Calu3 (cell line): ENCODE results near the gene AURKAIP1. TPM values are rescaled to one million over a fixed set of nuclear protein-coding genes. Genes with fewer than 3 reads are reported as not detected.

Experiments used
- BruUV-seq: library from RNA; stranded (reverse); fragments of 400-500 nt; replicated peaks from 2 replicates; lab custom pipeline; 2021; lab: Mats Ljungman, UMichigan
- CTCF ChIA-PET: fragments of 300-600 bp; sonication (Branson Sonifier 250); formaldehyde crosslinking; loops from one replicate; lab custom pipeline; 2022; ENCODE audit warnings: antibody characterized with exemption; lab: Charles Lee
- DNase-seq: peaks from one replicate; pipeline ENCODE4 v3.0.0; 2022
- H3K27ac Mint-ChIP-seq: one replicate; pipeline ENCODE4 v1.8.0; 2022; ENCODE audit warnings: mixed read lengths; ENCODE audit not compliant: unreplicated experiment
- H3K27me3 Mint-ChIP-seq: one replicate; pipeline ENCODE4 v1.8.0; 2022; ENCODE audit warnings: mixed read lengths; ENCODE audit not compliant: unreplicated experiment
- H3K36me3 Mint-ChIP-seq: one replicate; pipeline ENCODE4 v1.8.0; 2022; ENCODE audit warnings: mild to moderate bottlenecking, moderate library complexity, mixed read lengths; ENCODE audit not compliant: insufficient read depth, unreplicated experiment
- H3K4me1 Mint-ChIP-seq: one replicate; pipeline ENCODE4 v1.8.0; 2022; ENCODE audit warnings: mild to moderate bottlenecking, low read depth, mixed read lengths; ENCODE audit not compliant: unreplicated experiment
- H3K4me3 Mint-ChIP-seq: one replicate; pipeline ENCODE4 v1.8.0; 2022; ENCODE audit warnings: mild to moderate bottlenecking, low read depth, moderate library complexity, mixed read lengths; ENCODE audit not compliant: unreplicated experiment
- H3K9me3 Mint-ChIP-seq: one replicate; pipeline ENCODE4 v1.8.0; 2022; ENCODE audit warnings: low read depth, mixed read lengths; ENCODE audit not compliant: unreplicated experiment
- CTCF ChIP-seq: fragments of 200-600 bp; IDR thresholded peaks from one replicate; pipeline ENCODE4 v1.8.0; 2022; ENCODE audit warnings: antibody characterized with exemption; ENCODE audit not compliant: unreplicated experiment
- intact Hi-C: fragments of 100-400 bp; cut with micrococcal nuclease; formaldehyde crosslinking; loops from one replicate; pipeline ENCODE4 v1.10.0; 2022; ENCODE audit not compliant: unreplicated experiment
- total RNA-seq: library from RNA; stranded (reverse); gene quantifications from 2 replicates; pipeline ENCODE4 v1.2.3, GENCODE V29; 2022

AURKAIP1 gene
- total RNA-seq, 1 experiment from 2014 or later: 98.9 TPM

- H3K27ac Mint-ChIP-seq: no peak overlapping the region
- CTCF ChIA-PET: no interaction called here
- no peak overlapping the region for H3K4me3 Mint-ChIP-seq
- H3K9me3 Mint-ChIP-seq: no peaks in the 10 kb centered on the region
- no peak for TF ChIP-seq CTCF
- no TSS peak for BruUV-seq
- peaks cover 20% of the 10 kb centered on the region for H3K4me1 Mint-ChIP-seq
- peaks cover 62% of the 10 kb centered on the region for H3K36me3 Mint-ChIP-seq
- intact Hi-C loops: no loop called here
- DNase-seq: no peak
- no peaks in the 10 kb centered on the region for H3K27me3 Mint-ChIP-seq
These were observed 32.9 kb downstream of the AURKAIP1 start for GRCh38 chr1:1342061-1342562.

- H3K9me3 Mint-ChIP-seq: no peaks in the 10 kb centered on the region
- CTCF ChIA-PET: no interaction called here
- intact Hi-C loops: no loop called here
- no peak overlapping the region for H3K27ac Mint-ChIP-seq
- H3K27me3 Mint-ChIP-seq: no peaks in the 10 kb centered on the region
- peaks cover 57% of the 10 kb centered on the region for H3K36me3 Mint-ChIP-seq
- peaks cover 14% of the 10 kb centered on the region for H3K4me1 Mint-ChIP-seq
- no TSS peak for BruUV-seq
- TF ChIP-seq CTCF: no peak
- H3K4me3 Mint-ChIP-seq: no peak overlapping the region
- DNase-seq: no peak
These were observed 33.4 kb downstream of the AURKAIP1 start for GRCh38 chr1:1341549-1342021.

GRCh38 chr1:1340791-1341548 lies 34.0 kb downstream of the AURKAIP1 start:
- H3K4me3 Mint-ChIP-seq: no peak overlapping the region
- intact Hi-C loops: no loop called here
- no peak for TF ChIP-seq CTCF
- no TSS peak for BruUV-seq
- H3K27ac Mint-ChIP-seq: no peak overlapping the region
- peaks cover 55% of the 10 kb centered on the region for H3K36me3 Mint-ChIP-seq
- DNase-seq: no peak
- H3K9me3 Mint-ChIP-seq: no peaks in the 10 kb centered on the region
- peaks cover 14% of the 10 kb centered on the region for H3K4me1 Mint-ChIP-seq
- CTCF ChIA-PET: no interaction called here
- H3K27me3 Mint-ChIP-seq: no peaks in the 10 kb centered on the region

- Mint-ChIP-seq H3K27ac (no peak overlapping the region), H3K4me3 (no peak overlapping the region), H3K9me3 (no peaks in the 10 kb centered on the region), H3K36me3 (peaks cover 54% of the 10 kb centered on the region), H3K27me3 (no peaks in the 10 kb centered on the region), H3K4me1 (peaks cover 14% of the 10 kb centered on the region)
- no TSS peak for BruUV-seq
- DNase-seq: no peak
- intact Hi-C loops: no loop called here
- CTCF ChIA-PET: no interaction called here
- TF ChIP-seq CTCF: no peak
These were observed 34.8 kb downstream of the AURKAIP1 start for GRCh38 chr1:1340185-1340584.
